ENCODE results near the gene HSFX3. TPM values are rescaled to one million over a fixed set of nuclear protein-coding genes. Genes with fewer than 3 reads are reported as not detected.
A peak's percentile ranks its signal among the peaks of the same experiment; 100 is the strongest.

Gene HSFX3
- total and polyA plus RNA-seq, 2 of the 8 experiments (the other 6 are each of a cell fraction or from before 2014, with no cell fraction given) = not detected

GRCh38 chrX:149527705-149528104 lies 22.0 kb downstream of the HSFX3 start:
- H3K14ac ChIP-seq (ENCODE audit: insufficient read length) = no peak overlapping the region
- no peak overlapping the region for H3K56ac ChIP-seq (replicated peaks; ENCODE audit: insufficient read length, low read depth, low read length)
- FAIRE-seq (peak; percentile 55), DNase-seq (ENCODE audit: low read depth in 1 of 2, low spot score in 2 of 2) (no peak)
- H3K23ac ChIP-seq (ENCODE audit: insufficient read length) = no peak overlapping the region
- H3K4me2 ChIP-seq (ENCODE audit: insufficient read depth in 1 of 2, low read depth in 2 of 2, low read length in 2 of 2) = no peak overlapping the region
- H3K4ac ChIP-seq (replicated peaks; ENCODE audit: insufficient read length, low read depth, low read length) = no peak overlapping the region
- no peak overlapping the region for H2BK20ac ChIP-seq (ENCODE audit: low read length)
- no peak overlapping the region for H3K9ac ChIP-seq (replicated peaks in 1 of 4; ENCODE audit: extremely low read depth in 1 of 4, low read depth in 3 of 4, low read length in 3 of 4)
- no peak overlapping the region for H2BK12ac ChIP-seq (ENCODE audit: low read depth, low read length)
- no peak overlapping the region for H3K4me3 ChIP-seq (ENCODE audit: extremely low read depth in 1 of 4, insufficient read depth in 2 of 4, low read depth in 3 of 4, low read length in 4 of 4)
- H3K4me1 ChIP-seq (replicated peaks in 1 of 4; ENCODE audit: control insufficient read depth in 3 of 4, insufficient read depth in 4 of 4, low read length in 3 of 4) = peaks cover 0 to 6% (median 0%) of the 10 kb centered on the region in 4 experiments; a peak in 2 of 7 replicates
- H4K20me1 ChIP-seq (replicated peaks in 1 of 2; ENCODE audit: control insufficient read depth in 1 of 2, insufficient read depth in 2 of 2, low read length in 2 of 2) = no peaks in the 10 kb centered on the region
- 100% methylated on average over 1 of the region's 1 CpG; no CpG with 5 or more reads in 1 of the 2 experiments for WGBS, 2 experiments (ENCODE audit: extremely low coverage in 1 of 2, insufficient coverage in 1 of 2, insufficient read length in 1 of 2, insufficient replicate concordance in 2 of 2, low coverage in 1 of 2, low lambda C conversion rate in 2 of 2, missing lambda C conversion rate in 1 of 2)
- no peaks in the 10 kb centered on the region for H3K36me3 ChIP-seq (ENCODE audit: control insufficient read depth in 2 of 4, insufficient read depth in 4 of 4, low read length in 3 of 4)
- no peak overlapping the region for H4K5ac ChIP-seq (ENCODE audit: insufficient read length, low read depth, low read length)
- no peaks in the 10 kb centered on the region for H3K27me3 ChIP-seq (replicated peaks in 1 of 4; ENCODE audit: control insufficient read depth in 3 of 4, extremely low read depth in 1 of 4, insufficient read depth in 3 of 4, low read length in 3 of 4)
- H3K23me2 ChIP-seq (ENCODE audit: low read depth, low read length) = peaks cover 1% of the 10 kb centered on the region; the same call in 1 of the 2 replicates
- H2BK120ac ChIP-seq (replicated peaks; ENCODE audit: low read depth, low read length) = no peak overlapping the region
- H3K79me1 ChIP-seq (ENCODE audit: low read depth, low read length) = no peaks in the 10 kb centered on the region
- no peak overlapping the region for H2BK15ac ChIP-seq (ENCODE audit: low read length)
- no peaks in the 10 kb centered on the region for H3K79me2 ChIP-seq (ENCODE audit: control insufficient read depth in 1 of 2, insufficient read depth in 2 of 2, low read length in 2 of 2)
- H2BK5ac ChIP-seq (ENCODE audit: low read depth, low read length) = no peak overlapping the region
- no peak overlapping the region for H4K8ac ChIP-seq (ENCODE audit: extremely low read depth, insufficient read depth, low read length)
- H2AK5ac ChIP-seq (ENCODE audit: low read depth, low read length) = no peak overlapping the region
- no peaks in the 10 kb centered on the region for H3K9me3 ChIP-seq (ENCODE audit: insufficient read depth in 2 of 2, low read depth in 1 of 2, low read length in 1 of 2)
- ChIA-PET POLR2A (ENCODE audit: partially characterized antibody) (no interaction called here), CTCF (ENCODE audit: partially characterized antibody) (interaction anchor here (1.6 to 2.1 kb wide), 3 partner anchors 12 to 16 kb away, joined by 5 to 9 read pairs (median 6); partner anchors contain the start of gene EOLA1)
- TF ChIP-seq GABPA (IDR thresholded peaks at IDR 0.05; ENCODE audit: borderline replicate concordance, insufficient read depth, low read length) (no peak), CTCF (IDR thresholded peaks at IDR 0.05; ENCODE audit: control extremely low read depth in 1 of 3, insufficient read depth in 1 of 3, low read depth in 1 of 3, low read length in 3 of 3) (peak in 2 of 3 experiments; percentile 26 to 45; a peak in 2 of 4 replicates), RAD21 (IDR thresholded peaks at IDR 0.05 in 1 of 2, conservative IDR thresholded peaks at IDR 0.05 in 1 of 2; ENCODE audit: low read depth in 2 of 2, low read length in 2 of 2) (peak; percentile 29 to 49; a peak in 3 of 4 replicates)
- H3K18ac ChIP-seq (ENCODE audit: extremely low read depth, low read length) = no peak overlapping the region
- H2AFZ ChIP-seq (ENCODE audit: low read length) = no peak overlapping the region
- H4K91ac ChIP-seq (replicated peaks; ENCODE audit: insufficient read length, low read length) = no peak overlapping the region
- H3K27ac ChIP-seq (ENCODE audit: low read depth, low read length) = no peak overlapping the region
